DOHH2 (cell line): ENCODE data around the gene NDUFS1.
"Not testable (repeated sequence)": the region's sequence is repeated elsewhere in the genome, so short reads cannot be mapped to it uniquely, and the experiment has no call there.

Experiments
- H3F3A ChIP-seq: fragments of 200-600 bp; sonication (generic), shearing (Covaris generic); 2 replicates; pipeline ENCODE4 v1.6.0; 2016; ENCODE audit warnings: antibody characterized with exemption, mild to moderate bottlenecking; ENCODE audit not compliant: control insufficient read depth, insufficient read depth
- H3K27ac ChIP-seq: fragments of 200-600 bp; sonication (generic); 2 replicates; pipeline ENCODE4 v1.5.1; 2014; ENCODE audit warnings: low read depth, mild to moderate bottlenecking, low read length, moderate library complexity
- H3K27me3 ChIP-seq: fragments of 200-600 bp; sonication (generic); 2 replicates; pipeline ENCODE4 v1.6.1; 2014; ENCODE audit warnings: mild to moderate bottlenecking, low read length, mixed read lengths; ENCODE audit not compliant: control insufficient read depth
- H3K36me3 ChIP-seq: fragments of 200-600 bp; sonication (generic); 2 replicates; pipeline ENCODE4 v1.6.1; 2014; ENCODE audit warnings: mild to moderate bottlenecking, low read length, moderate library complexity, mixed read lengths; ENCODE audit not compliant: control insufficient read depth
- H3K4me1 ChIP-seq: fragments of 200-600 bp; sonication (generic); 2 replicates; pipeline ENCODE4 v1.6.1; 2014; ENCODE audit warnings: mild to moderate bottlenecking, low read length, mixed read lengths; ENCODE audit not compliant: control insufficient read depth
- H3K4me2 ChIP-seq: fragments of 200-600 bp; sonication (generic); 2 replicates; pipeline ENCODE4 v1.6.0; 2014; ENCODE audit warnings: mild to moderate bottlenecking, low read length, moderate library complexity
- H3K4me3 ChIP-seq: fragments of 200-600 bp; sonication (generic); 2 replicates; pipeline ENCODE4 v1.5.1; 2014; ENCODE audit warnings: mild to moderate bottlenecking, low read length, mixed read lengths
- H3K79me2 ChIP-seq: fragments of 200-600 bp; sonication (generic); 2 replicates; pipeline ENCODE4 v1.6.1; 2014; ENCODE audit warnings: mild to moderate bottlenecking, low read length, mixed read lengths; ENCODE audit not compliant: control insufficient read depth
- H3K9me2 ChIP-seq: fragments of 200-600 bp; sonication (generic); replicated peaks from 2 replicates; pipeline ENCODE4 v1.6.1; 2014; ENCODE audit warnings: mild to moderate bottlenecking, low read length, mixed read lengths; ENCODE audit not compliant: control insufficient read depth
- H3K9me3 ChIP-seq: fragments of 200-600 bp; sonication (generic); 2 replicates; pipeline ENCODE4 v1.6.1; 2014; ENCODE audit warnings: antibody characterized with exemption, low read length, mixed read lengths; ENCODE audit not compliant: control insufficient read depth, insufficient read depth
- H4K20me1 ChIP-seq: fragments of 200-600 bp; sonication (generic); 2 replicates; pipeline ENCODE4 v1.6.0; 2014; ENCODE audit warnings: low read depth, mild to moderate bottlenecking, antibody characterized with exemption, low read length, moderate library complexity; ENCODE audit not compliant: control insufficient read depth, insufficient read depth
- CTCF ChIP-seq: fragments of 200-600 bp; sonication (generic); IDR thresholded peaks from one replicate; pipeline ENCODE4 v1.5.1; 2014; ENCODE audit warnings: antibody characterized with exemption, mild to moderate bottlenecking, low read depth, low read length; ENCODE audit not compliant: poor library complexity, severe bottlenecking
- EZH2phosphoT487 ChIP-seq: fragments of 200-600 bp; sonication (generic); IDR thresholded peaks from 2 replicates; pipeline ENCODE4 v1.6.1; 2017; ENCODE audit warnings: borderline replicate concordance, mild to moderate bottlenecking, antibody characterized with exemption, low read length, moderate library complexity, mixed read lengths

The NDUFS1 gene

GRCh38 chr2:206190689-206191088, 31.4 kb upstream of the NDUFS1 start:
- Histone ChIP-seq H3K36me3 (no peaks in the 10 kb centered on the region), H3K9me3 (no peaks in the 10 kb centered on the region), H3K4me2 (no peak overlapping the region), H3K27me3 (peaks cover 13% of the 10 kb centered on the region; the same call in 1 of the 2 replicates), H4K20me1 (no peaks in the 10 kb centered on the region), H3K79me2 (no peaks in the 10 kb centered on the region), H3K4me1 (no peaks in the 10 kb centered on the region), H3F3A (no peaks in the 10 kb centered on the region), H3K9me2 (no peaks in the 10 kb centered on the region), H3K4me3 (no peak overlapping the region), H3K27ac (no peak overlapping the region)
- no peak for TF ChIP-seq CTCF
- no peak for TF ChIP-seq EZH2phosphoT487

GRCh38 chr2:206190111-206190510, 30.9 kb upstream of the NDUFS1 start:
- no peaks in the 10 kb centered on the region for H3K9me3 ChIP-seq
- no peaks in the 10 kb centered on the region for H3K36me3 ChIP-seq
- no peak for TF ChIP-seq CTCF
- TF ChIP-seq EZH2phosphoT487: no peak
- H3K79me2 ChIP-seq: no peaks in the 10 kb centered on the region
- no peak overlapping the region for H3K4me2 ChIP-seq
- H3K27me3 ChIP-seq: peaks cover 13% of the 10 kb centered on the region; the same call in 1 of the 2 replicates
- H4K20me1 ChIP-seq: no peaks in the 10 kb centered on the region
- no peaks in the 10 kb centered on the region for H3F3A ChIP-seq
- H3K4me1 ChIP-seq: no peaks in the 10 kb centered on the region
- H3K27ac ChIP-seq: no peak overlapping the region
- no peak overlapping the region for H3K4me3 ChIP-seq
- H3K9me2 ChIP-seq: no peaks in the 10 kb centered on the region

GRCh38 chr2:206189691-206190090, 30.4 kb upstream of the NDUFS1 start:
- peaks cover 13% of the 10 kb centered on the region; the same call in 1 of the 2 replicates for H3K27me3 ChIP-seq
- H3K4me3 ChIP-seq: no peak overlapping the region
- no peaks in the 10 kb centered on the region for H4K20me1 ChIP-seq
- TF ChIP-seq EZH2phosphoT487: no peak
- TF ChIP-seq CTCF: no peak
- no peaks in the 10 kb centered on the region for H3K9me2 ChIP-seq
- H3F3A ChIP-seq: no peaks in the 10 kb centered on the region
- no peak overlapping the region for H3K4me2 ChIP-seq
- no peaks in the 10 kb centered on the region for H3K9me3 ChIP-seq
- H3K36me3 ChIP-seq: no peaks in the 10 kb centered on the region
- no peaks in the 10 kb centered on the region for H3K79me2 ChIP-seq
- no peaks in the 10 kb centered on the region for H3K4me1 ChIP-seq
- H3K27ac ChIP-seq: no peak overlapping the region

- not testable (repeated sequence) for H3K4me2 ChIP-seq, H3K27ac ChIP-seq, H3K4me1 ChIP-seq, H3K9me3 ChIP-seq, H3K36me3 ChIP-seq, H3K4me3 ChIP-seq, H3K79me2 ChIP-seq, H3K9me2 ChIP-seq, H3F3A ChIP-seq, H4K20me1 ChIP-seq, H3K27me3 ChIP-seq
These were observed 22.3 kb upstream of the NDUFS1 start for GRCh38 chr2:206181526-206181925.
